ENCODE measurements around the gene RPS19BP1.

DNA sequence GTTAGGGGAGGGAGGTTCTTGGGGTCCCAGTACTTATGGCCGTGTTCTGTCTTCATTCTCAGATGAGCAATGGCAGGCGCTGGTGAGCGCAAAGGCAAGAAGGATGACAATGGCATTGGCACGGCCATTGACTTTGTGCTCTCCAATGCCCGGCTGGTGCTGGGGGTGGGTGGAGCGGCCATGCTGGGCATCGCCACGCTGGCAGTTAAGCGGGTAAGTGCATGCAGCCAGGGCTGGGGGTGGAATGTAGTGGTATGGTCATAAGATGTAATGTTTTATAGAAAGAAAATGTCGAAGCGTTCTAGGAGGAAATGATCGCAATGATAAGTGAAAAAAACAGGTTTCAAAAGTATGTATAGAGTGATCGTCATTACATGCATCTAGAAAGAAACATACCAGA is 21.3 kb downstream of the RPS19BP1 start:
- no peak for TF ChIP-seq EP300 (IDR thresholded peaks at IDR 0.05; ENCODE audit: borderline replicate concordance)
- TF ChIP-seq RAD21 (IDR thresholded peaks at IDR 0.05; ENCODE audit: low read depth): no peak
- TF ChIP-seq TAF1 (IDR thresholded peaks at IDR 0.05; ENCODE audit: low read depth): no peak
- TF ChIP-seq, protein P1, sequence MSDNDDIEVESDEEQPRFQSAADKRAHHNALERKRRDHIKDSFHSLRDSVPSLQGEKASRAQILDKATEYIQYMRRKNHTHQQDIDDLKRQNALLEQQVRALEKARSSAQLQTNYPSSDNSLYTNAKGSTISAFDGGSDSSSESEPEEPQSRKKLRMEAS (IDR thresholded peaks at IDR 0.05): no peak
- TF ChIP-seq TCF12 (IDR thresholded peaks at IDR 0.05; ENCODE audit: low read depth): no peak
- no peak for TF ChIP-seq CREB1 (IDR thresholded peaks at IDR 0.05; ENCODE audit: low read depth)
- TF ChIP-seq, protein P2, sequence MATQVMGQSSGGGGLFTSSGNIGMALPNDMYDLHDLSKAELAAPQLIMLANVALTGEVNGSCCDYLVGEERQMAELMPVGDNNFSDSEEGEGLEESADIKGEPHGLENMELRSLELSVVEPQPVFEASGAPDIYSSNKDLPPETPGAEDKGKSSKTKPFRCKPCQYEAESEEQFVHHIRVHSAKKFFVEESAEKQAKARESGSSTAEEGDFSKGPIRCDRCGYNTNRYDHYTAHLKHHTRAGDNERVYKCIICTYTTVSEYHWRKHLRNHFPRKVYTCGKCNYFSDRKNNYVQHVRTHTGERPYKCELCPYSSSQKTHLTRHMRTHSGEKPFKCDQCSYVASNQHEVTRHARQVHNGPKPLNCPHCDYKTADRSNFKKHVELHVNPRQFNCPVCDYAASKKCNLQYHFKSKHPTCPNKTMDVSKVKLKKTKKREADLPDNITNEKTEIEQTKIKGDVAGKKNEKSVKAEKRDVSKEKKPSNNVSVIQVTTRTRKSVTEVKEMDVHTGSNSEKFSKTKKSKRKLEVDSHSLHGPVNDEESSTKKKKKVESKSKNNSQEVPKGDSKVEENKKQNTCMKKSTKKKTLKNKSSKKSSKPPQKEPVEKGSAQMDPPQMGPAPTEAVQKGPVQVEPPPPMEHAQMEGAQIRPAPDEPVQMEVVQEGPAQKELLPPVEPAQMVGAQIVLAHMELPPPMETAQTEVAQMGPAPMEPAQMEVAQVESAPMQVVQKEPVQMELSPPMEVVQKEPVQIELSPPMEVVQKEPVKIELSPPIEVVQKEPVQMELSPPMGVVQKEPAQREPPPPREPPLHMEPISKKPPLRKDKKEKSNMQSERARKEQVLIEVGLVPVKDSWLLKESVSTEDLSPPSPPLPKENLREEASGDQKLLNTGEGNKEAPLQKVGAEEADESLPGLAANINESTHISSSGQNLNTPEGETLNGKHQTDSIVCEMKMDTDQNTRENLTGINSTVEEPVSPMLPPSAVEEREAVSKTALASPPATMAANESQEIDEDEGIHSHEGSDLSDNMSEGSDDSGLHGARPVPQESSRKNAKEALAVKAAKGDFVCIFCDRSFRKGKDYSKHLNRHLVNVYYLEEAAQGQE (IDR thresholded peaks at IDR 0.05; ENCODE audit: low read depth): no peak
- no peak for TF ChIP-seq CEBPB (IDR thresholded peaks at IDR 0.05)
- no peak for TF ChIP-seq YY1 (IDR thresholded peaks at IDR 0.05; ENCODE audit: low read depth)
